Thyroid gland (tissue), 4 donors: ENCODE measurements around the gene MAP1A. TPM values are rescaled to one million over a fixed set of nuclear protein-coding genes. Genes with fewer than 3 reads are reported as not detected.

Experiments
- DNase-seq, 2 donors: peaks; one replicate each; pipeline ENCODE4 v3.0.0-alpha.2; 2019
- H3K27ac ChIP-seq, 3 donors: fragments of 200-600 bp; sonication (generic); 1 replicate in 2 of 3; 2 replicates in 1 of 3; pipeline ENCODE4 v1.5.1; 2016 to 2019; ENCODE audit warnings: mild to moderate bottlenecking in 1 of 3, moderate library complexity in 1 of 3
- H3K27me3 ChIP-seq: fragments of 200-600 bp; sonication (generic); one replicate; pipeline ENCODE4 v1.5.1; 2019
- H3K36me3 ChIP-seq, 2 donors: fragments of 200-600 bp; sonication (generic); one replicate each; pipeline ENCODE4 v1.5.1; 2016 to 2019
- H3K4me1 ChIP-seq, 2 donors: fragments of 200-600 bp; sonication (generic); one replicate each; pipeline ENCODE4 v1.5.1; 2017 to 2019
- H3K4me3 ChIP-seq, 3 donors: fragments of 200-600 bp; sonication (generic); replicated peaks in 1 of 3; 1 replicate in 2 of 3; 2 replicates in 1 of 3; pipeline ENCODE4 v1.5.1; 2016; ENCODE audit warnings: mild to moderate bottlenecking in 1 of 3
- H3K9me3 ChIP-seq: fragments of 200-600 bp; sonication (generic); one replicate; pipeline ENCODE4 v1.5.1; 2017
- POLR2A ChIP-seq, 2 donors: fragments of 450-650 bp; IDR thresholded peaks; one replicate each; pipeline ENCODE4 v1.6.1; 2017; ENCODE audit warnings: antibody characterized with exemption in 2 of 2, mild to moderate bottlenecking in 2 of 2, moderate library complexity in 1 of 2
- WGBS, 2 donors: methylation state at CpG; one replicate each; pipeline ENCODE4 v1.1.5; 2017; 5-methylcytosine and 5-hydroxymethylcytosine counted together
- intact Hi-C: fragments of 100-400 bp; cut with DNase I; formaldehyde crosslinking; loops from one replicate; pipeline ENCODE4 v1.15.1; 2023
- total RNA-seq, 4 donors: library from RNA; depleted of rRNA; stranded (reverse); fragments of >200 nt; gene quantifications; one replicate each; pipeline ENCODE4 v1.2.3, GENCODE V29; 2016
- TF ChIP-seq, protein P1 (sequence below), 6 experiments: fragments of 200-600 bp in 3 of 6; fragments of 450-650 bp in 3 of 6; sonication (generic) in 3 of 6; IDR thresholded peaks; one replicate each; pipeline ENCODE4 v1.5.1; 2016 to 2019; ENCODE audit warnings: antibody characterized with exemption in 6 of 6, mild to moderate bottlenecking in 2 of 6, inconsistent platforms in 1 of 6, moderate library complexity in 1 of 6

The MAP1A gene
- total RNA-seq, 4 donors from 2014 or later = 12.4 to 27.1 (median 17.2) TPM

DNA sequence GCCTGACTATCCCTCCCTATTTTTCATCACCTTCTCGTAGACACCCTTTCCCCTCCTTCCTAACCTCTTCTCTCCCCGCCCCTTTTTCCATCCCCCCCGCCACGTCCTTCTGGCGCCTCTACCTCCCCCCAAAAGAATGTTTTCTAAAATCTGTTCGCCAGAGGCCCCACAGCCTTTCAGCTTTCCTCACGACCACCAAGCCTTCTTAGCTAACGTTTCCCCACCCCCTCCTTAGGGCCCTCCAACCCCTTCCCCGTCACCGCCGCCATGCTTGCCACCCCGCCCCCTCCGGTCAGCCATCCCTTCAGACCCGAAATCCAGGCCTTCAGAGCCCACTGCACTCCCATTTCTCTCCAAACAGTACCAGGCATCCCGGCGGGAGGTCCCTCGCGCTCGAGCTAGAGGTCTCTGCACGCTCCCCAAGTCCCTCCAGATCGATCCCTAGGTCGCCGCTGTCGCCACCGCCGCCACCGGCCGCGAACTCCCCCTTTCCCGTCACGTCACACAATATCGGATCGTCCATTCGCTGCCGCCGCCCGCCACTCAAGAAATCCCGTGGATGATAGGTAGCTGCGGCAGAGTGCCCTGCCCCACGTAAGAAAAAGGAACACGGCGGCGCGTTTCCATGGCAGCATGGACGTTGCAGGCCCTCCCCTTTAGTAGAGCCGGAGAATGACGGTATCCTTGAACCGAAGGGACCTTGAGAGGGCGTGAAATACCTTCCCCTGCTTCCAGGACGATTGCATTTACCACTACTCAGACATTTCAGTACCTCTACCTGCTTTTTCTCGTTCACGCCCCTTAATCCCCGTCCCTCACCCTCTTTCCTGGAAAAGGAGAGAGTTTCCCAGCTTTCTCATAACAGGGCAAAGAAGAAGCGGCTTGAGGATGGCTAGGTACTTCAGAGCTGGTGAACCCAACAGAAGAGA is 24.5 kb upstream of the MAP1A start, which contains the start of gene TP53BP1:
Gene TP53BP1, minus strand, starts transcription at position 484 of the 929 bp plus-strand sequence. Its CDS starts 113 bp downstream, at position 371.
- TF ChIP-seq POLR2A (IDR thresholded peaks at IDR 0.05) = peak in 1 of 2 donors; percentile 72
- TF ChIP-seq, protein P1, sequence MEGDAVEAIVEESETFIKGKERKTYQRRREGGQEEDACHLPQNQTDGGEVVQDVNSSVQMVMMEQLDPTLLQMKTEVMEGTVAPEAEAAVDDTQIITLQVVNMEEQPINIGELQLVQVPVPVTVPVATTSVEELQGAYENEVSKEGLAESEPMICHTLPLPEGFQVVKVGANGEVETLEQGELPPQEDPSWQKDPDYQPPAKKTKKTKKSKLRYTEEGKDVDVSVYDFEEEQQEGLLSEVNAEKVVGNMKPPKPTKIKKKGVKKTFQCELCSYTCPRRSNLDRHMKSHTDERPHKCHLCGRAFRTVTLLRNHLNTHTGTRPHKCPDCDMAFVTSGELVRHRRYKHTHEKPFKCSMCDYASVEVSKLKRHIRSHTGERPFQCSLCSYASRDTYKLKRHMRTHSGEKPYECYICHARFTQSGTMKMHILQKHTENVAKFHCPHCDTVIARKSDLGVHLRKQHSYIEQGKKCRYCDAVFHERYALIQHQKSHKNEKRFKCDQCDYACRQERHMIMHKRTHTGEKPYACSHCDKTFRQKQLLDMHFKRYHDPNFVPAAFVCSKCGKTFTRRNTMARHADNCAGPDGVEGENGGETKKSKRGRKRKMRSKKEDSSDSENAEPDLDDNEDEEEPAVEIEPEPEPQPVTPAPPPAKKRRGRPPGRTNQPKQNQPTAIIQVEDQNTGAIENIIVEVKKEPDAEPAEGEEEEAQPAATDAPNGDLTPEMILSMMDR (IDR thresholded peaks at IDR 0.05) = no peak
- H3K9me3 ChIP-seq = no peaks in the 10 kb centered on the region
- H3K4me3 ChIP-seq = peak within 1 kb of the TSS; percentile 41 to 95 (median 53)
- intact Hi-C loops = no loop called here
- H3K27ac ChIP-seq = peak within 1 kb of the TSS; percentile 56 to 71 (median 58)
- peak; percentile 97 to 98 for DNase-seq
- WGBS, 2 donors = 0 to 1% methylated on average over 44 to 50 of the region's 54 CpGs
- H3K36me3 ChIP-seq = no peaks in the 10 kb centered on the region
- H3K27me3 ChIP-seq = no peaks in the 10 kb centered on the region
- peaks cover 11 to 29% of the 10 kb centered on the region in 2 donors for H3K4me1 ChIP-seq

DNA sequence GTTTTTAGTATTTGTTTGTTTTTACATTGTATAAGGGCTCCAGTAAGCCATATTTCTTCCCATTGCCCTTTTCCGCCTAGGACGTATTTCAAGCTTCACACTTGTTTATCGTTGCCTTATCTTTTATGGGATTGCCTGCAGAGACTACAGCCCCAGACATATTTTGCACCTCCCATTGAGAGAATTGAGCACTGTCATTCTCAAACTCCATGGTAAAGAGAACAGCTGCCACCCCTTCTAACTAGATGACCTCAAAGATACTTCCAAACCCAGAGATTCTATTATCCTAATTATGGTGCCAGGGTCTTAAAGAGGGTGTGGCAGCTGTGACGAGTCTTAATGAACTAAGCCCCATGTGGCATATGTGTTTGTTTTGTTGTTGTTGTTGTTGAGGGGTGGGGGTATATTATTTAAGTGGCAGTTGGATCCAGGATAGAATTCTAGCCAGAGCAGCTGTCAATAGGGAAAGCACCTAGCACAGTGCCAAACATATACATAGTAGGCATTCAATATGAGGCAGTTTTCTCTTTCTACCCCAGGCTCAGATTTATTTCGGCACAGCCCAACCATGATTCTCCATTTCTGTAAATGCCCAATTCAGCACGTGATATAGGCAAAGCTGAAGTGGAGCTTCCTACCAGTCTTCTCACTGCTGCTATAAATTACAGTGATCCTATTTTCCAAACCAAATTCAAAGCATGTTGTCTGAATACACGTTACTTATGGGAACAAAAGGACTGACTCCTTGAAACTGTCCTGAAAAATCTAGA is 23.5 kb upstream of the MAP1A start:
- DNase-seq = no peak
- H3K9me3 ChIP-seq = no peaks in the 10 kb centered on the region
- 71 to 74% methylated on average over 7 of the region's 7 CpGs for WGBS, 2 donors
- intact Hi-C loops = no loop called here
- H3K4me1 ChIP-seq = peaks cover 8 to 27% of the 10 kb centered on the region in 2 donors
- no peak overlapping the region for H3K27ac ChIP-seq
- peak overlapping the region in 1 of 3 donors; percentile 53 for H3K4me3 ChIP-seq
- H3K36me3 ChIP-seq = no peaks in the 10 kb centered on the region
- H3K27me3 ChIP-seq = no peaks in the 10 kb centered on the region
- TF ChIP-seq, protein P1 (IDR thresholded peaks at IDR 0.05) = no peak
- TF ChIP-seq POLR2A (IDR thresholded peaks at IDR 0.05) = no peak

DNA sequence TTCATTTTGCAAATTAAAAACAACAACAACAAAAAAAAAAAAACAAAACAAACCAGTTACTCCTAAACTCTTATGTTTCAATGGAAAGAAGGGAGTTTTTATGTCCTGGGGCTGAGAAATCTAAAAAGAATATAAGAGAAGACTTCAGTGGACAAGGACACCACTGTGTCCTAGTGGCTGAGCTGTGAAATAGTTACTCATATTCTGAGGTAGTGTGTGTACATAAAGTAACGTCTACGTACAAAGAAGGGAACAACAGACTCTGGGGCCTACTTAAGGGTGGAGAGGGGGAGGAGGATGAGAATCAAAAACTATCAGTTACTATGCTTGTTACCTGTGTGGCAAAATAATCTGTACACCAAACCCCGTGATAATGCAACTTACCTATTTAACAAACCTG is 18.4 kb upstream of the MAP1A start:
- Histone ChIP-seq H3K4me1 (no peaks in the 10 kb centered on the region), H3K27me3 (no peaks in the 10 kb centered on the region), H3K36me3 (no peaks in the 10 kb centered on the region), H3K4me3 (no peak overlapping the region), H3K9me3 (no peaks in the 10 kb centered on the region), H3K27ac (no peak overlapping the region)
- DNase-seq = no peak
- no peak for TF ChIP-seq POLR2A (IDR thresholded peaks at IDR 0.05)
- TF ChIP-seq, protein P1 (IDR thresholded peaks at IDR 0.05) = no peak
- intact Hi-C loops = no loop called here
- WGBS, 2 donors = 81 to 87% methylated on average over 3 of the region's 3 CpGs

DNA sequence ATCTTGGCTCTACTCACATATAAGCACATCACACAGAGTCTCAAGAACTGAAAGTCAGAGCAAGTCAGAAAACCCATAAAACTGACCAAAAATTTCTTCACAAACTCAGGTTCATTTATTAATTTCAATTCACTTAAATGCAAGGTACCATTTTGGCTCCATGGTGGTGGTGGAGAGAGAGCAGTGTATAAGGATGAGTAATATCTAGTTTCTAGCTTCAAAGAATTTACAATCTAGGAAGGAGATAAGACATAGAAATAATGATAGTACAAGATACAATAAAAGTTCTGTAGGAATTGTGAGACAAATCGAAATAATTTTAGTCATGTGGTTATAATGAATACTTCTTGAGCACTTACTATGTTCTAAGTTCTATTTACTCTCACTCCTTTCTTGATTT is 17.8 kb upstream of the MAP1A start:
- H3K4me1 ChIP-seq = no peaks in the 10 kb centered on the region
- no peak overlapping the region for H3K4me3 ChIP-seq
- DNase-seq = no peak
- H3K9me3 ChIP-seq = no peaks in the 10 kb centered on the region
- intact Hi-C loops = no loop called here
- TF ChIP-seq POLR2A (IDR thresholded peaks at IDR 0.05) = no peak
- TF ChIP-seq, protein P1 (IDR thresholded peaks at IDR 0.05) = no peak
- no peaks in the 10 kb centered on the region for H3K27me3 ChIP-seq
- H3K27ac ChIP-seq = no peak overlapping the region
- H3K36me3 ChIP-seq = no peaks in the 10 kb centered on the region
- 90 to 95% methylated on average over 1 of the region's 1 CpG for WGBS, 2 donors
